ENCODE results near the gene SP7. TPM values are rescaled to one million over a fixed set of nuclear protein-coding genes. Genes with fewer than 3 reads are reported as not detected.

Gene SP7
- total and polyA plus RNA-seq, 9 of the 15 experiments (the other 6 are each of a cell fraction or from before 2014, with no cell fraction given) = 0.04 TPM; not detected in 8

DNA sequence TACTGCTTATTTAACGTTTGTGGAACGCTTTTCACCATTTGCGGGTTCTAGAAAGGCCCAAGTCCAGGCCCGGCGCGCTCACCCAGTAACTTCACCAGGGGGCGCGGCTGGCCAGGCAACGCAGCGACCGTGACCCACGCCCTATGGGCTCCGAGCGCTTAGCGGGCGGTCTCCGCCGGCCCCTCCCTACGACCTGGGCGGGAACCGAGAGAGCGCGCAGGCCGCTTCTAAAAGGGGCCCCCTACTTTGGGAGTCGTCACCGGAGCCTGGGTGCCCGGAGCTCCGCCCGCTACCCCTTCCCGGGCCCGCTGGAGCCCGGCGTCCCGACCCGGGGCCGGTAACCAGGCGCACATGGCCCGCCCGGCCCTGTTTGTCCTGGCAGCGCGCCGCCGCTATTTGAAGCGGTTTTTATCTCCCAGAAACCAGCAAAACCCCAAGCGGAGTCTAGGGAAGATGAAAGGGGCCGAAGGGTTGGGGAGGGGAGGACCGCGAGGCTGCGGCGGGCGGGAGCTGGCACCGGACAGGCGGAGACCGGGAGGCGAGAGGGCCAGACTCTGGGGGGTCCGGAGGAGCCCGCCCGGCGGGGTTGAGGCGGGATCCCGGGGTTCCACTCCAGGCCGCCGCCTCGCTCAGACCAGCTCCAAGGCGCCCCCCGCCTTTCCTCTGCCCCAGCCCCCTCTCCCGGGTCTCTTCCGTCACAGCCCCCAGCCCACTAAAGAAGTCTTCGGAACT, 11.2 kb downstream of the SP7 start (continued):
- TF ChIP-seq NR4A1 (CRISPR knock-in tag; IDR thresholded peaks at IDR 0.05) (no peak; the same call in 1 of the 2 replicates), NR4A1 (tag; IDR thresholded peaks at IDR 0.05) (no peak), CTBP1 (IDR thresholded peaks at IDR 0.05; ENCODE audit: borderline replicate concordance) (peak; percentile 57), ZBTB7A (IDR thresholded peaks at IDR 0.05; ENCODE audit: borderline replicate concordance, control insufficient read depth, low read depth, low read length) (peak; percentile 60), SAFB2 (IDR thresholded peaks at IDR 0.05; ENCODE audit: borderline replicate concordance, low read depth, low read length, severe bottlenecking) (no peak), FOXK1 (CRISPR knock-in tag; IDR thresholded peaks at IDR 0.05; ENCODE audit: borderline replicate concordance) (0 out of 2 replicates have a peak, but pooled peaks have one; percentile 63), ZNF583 (CRISPR knock-in tag; IDR thresholded peaks at IDR 0.05) (0 out of 2 replicates have a peak, but pooled peaks have one; percentile 31), KDM2B (CRISPR knock-in tag; IDR thresholded peaks at IDR 0.05) (peak; percentile 93), NFXL1 (CRISPR knock-in tag; IDR thresholded peaks at IDR 0.05) (no peak), FOSL1 (tag; conservative IDR thresholded peaks at IDR 0.05) (peak; percentile 1; the same call in 1 of the 2 replicates), BCOR (IDR thresholded peaks at IDR 0.05) (0 out of 2 replicates have a peak, but pooled peaks have one; percentile 19), ZC3H4 (CRISPR knock-in tag; IDR thresholded peaks at IDR 0.05; ENCODE audit: borderline replicate concordance) (no peak), HDAC8 (tag; IDR thresholded peaks at IDR 0.05) (peak; percentile 47; the same call in 1 of the 2 replicates), FOXP1 (CRISPR knock-in tag; IDR thresholded peaks at IDR 0.05) (0 out of 2 replicates have a peak, but pooled peaks have one; percentile 27), ATF1 (CRISPR knock-in tag; IDR thresholded peaks at IDR 0.05) (no peak), ATF1 (tag; IDR thresholded peaks at IDR 0.05) (peak; percentile 74), SMARCE1 (IDR thresholded peaks at IDR 0.05) (0 out of 2 replicates have a peak, but pooled peaks have one; percentile 3), KLF13 (tag; IDR thresholded peaks at IDR 0.05; ENCODE audit: borderline replicate concordance, low read depth) (0 out of 2 replicates have a peak, but pooled peaks have one; percentile 25)
- TF ChIP-seq, protein P1, sequence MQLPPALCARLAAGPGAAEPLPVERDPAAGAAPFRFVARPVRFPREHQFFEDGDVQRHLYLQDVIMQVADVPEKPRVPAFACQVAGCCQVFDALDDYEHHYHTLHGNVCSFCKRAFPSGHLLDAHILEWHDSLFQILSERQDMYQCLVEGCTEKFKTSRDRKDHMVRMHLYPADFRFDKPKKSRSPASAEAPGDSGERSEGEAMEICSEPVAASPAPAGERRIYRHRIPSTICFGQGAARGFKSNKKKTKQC (CRISPR knock-in tag; IDR thresholded peaks at IDR 0.05) = peak; percentile 26; the same call in 1 of the 2 replicates
- TF ChIP-seq, protein P2, sequence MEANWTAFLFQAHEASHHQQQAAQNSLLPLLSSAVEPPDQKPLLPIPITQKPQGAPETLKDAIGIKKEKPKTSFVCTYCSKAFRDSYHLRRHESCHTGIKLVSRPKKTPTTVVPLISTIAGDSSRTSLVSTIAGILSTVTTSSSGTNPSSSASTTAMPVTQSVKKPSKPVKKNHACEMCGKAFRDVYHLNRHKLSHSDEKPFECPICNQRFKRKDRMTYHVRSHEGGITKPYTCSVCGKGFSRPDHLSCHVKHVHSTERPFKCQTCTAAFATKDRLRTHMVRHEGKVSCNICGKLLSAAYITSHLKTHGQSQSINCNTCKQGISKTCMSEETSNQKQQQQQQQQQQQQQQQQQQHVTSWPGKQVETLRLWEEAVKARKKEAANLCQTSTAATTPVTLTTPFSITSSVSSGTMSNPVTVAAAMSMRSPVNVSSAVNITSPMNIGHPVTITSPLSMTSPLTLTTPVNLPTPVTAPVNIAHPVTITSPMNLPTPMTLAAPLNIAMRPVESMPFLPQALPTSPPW (CRISPR knock-in tag; IDR thresholded peaks at IDR 0.05) = peak; percentile 94
- TF ChIP-seq, protein P3, sequence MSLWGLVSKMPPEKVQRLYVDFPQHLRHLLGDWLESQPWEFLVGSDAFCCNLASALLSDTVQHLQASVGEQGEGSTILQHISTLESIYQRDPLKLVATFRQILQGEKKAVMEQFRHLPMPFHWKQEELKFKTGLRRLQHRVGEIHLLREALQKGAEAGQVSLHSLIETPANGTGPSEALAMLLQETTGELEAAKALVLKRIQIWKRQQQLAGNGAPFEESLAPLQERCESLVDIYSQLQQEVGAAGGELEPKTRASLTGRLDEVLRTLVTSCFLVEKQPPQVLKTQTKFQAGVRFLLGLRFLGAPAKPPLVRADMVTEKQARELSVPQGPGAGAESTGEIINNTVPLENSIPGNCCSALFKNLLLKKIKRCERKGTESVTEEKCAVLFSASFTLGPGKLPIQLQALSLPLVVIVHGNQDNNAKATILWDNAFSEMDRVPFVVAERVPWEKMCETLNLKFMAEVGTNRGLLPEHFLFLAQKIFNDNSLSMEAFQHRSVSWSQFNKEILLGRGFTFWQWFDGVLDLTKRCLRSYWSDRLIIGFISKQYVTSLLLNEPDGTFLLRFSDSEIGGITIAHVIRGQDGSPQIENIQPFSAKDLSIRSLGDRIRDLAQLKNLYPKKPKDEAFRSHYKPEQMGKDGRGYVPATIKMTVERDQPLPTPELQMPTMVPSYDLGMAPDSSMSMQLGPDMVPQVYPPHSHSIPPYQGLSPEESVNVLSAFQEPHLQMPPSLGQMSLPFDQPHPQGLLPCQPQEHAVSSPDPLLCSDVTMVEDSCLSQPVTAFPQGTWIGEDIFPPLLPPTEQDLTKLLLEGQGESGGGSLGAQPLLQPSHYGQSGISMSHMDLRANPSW (CRISPR knock-in tag; IDR thresholded peaks at IDR 0.05) = no peak
- TF ChIP-seq, protein P4, sequence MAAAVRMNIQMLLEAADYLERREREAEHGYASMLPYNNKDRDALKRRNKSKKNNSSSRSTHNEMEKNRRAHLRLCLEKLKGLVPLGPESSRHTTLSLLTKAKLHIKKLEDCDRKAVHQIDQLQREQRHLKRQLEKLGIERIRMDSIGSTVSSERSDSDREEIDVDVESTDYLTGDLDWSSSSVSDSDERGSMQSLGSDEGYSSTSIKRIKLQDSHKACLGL (CRISPR knock-in tag; IDR thresholded peaks at IDR 0.05; ENCODE audit: borderline replicate concordance, poor library complexity, severe bottlenecking) = peak; percentile 49

Data from K562 (cell line).